K562 (cell line): ENCODE data around the gene CELF4. TPM values are rescaled to one million over a fixed set of nuclear protein-coding genes. Genes with fewer than 3 reads are reported as not detected.

Source experiments
- ATAC-seq: fragments of 200-7000 bp; cut with Tn5 transposase; 3 replicates; pipeline ENCODE4 v1.9.1; 2020; ENCODE audit warnings: moderate library complexity
- BruUV-seq: library from RNA; stranded (reverse); fragments of 400-500 nt; replicated peaks from 2 replicates; lab custom pipeline; 2021; lab: Mats Ljungman, UMichigan
- CTCF ChIA-PET: fragments of 300-600 bp; formaldehyde crosslinking; extraction: SDS; loops from one replicate; lab custom pipeline; 2021; ENCODE audit warnings: low intra/inter-chr PET ratio; lab: Yijun Ruan, JAX
- POLR2A ChIA-PET: fragments of 300-600, 350-650 bp; sonication (Branson Sonifier 250); formaldehyde crosslinking; extraction: SDS; loops from one replicate; lab custom pipeline; 2021; ENCODE audit warnings: antibody characterized with exemption, inconsistent platforms; lab: Yijun Ruan, JAX
- DNase-seq, 4 experiments: peaks; one replicate each; pipeline versions ENCODE4 v3.0.0 to v3.0.0-alpha.2; 2011 to 2018; ENCODE audit warnings: low spot score in 3 of 4, mixed read lengths in 3 of 4; ENCODE audit errors: extremely low read depth in 1 of 4
- FAIRE-seq: peaks from 2 replicates; lab custom pipeline; 2011; peaks lifted over from hg19 to GRCh38; lab: Jason Lieb, UNC
- H2AFZ ChIP-seq: 2 replicates; pipeline ENCODE4 v1.6.0; 2011; ENCODE audit warnings: low read depth, low read length, control low read depth, inconsistent platforms
- H3K27ac ChIP-seq: fragments of 200-600 bp; 3 replicates; pipeline ENCODE4 v1.8.0; 2011; ENCODE audit warnings: low read depth, mild to moderate bottlenecking, control low read depth, inconsistent platforms, low read length, moderate library complexity, mixed read lengths; ENCODE audit errors: extremely low read depth
- H3K27me3 ChIP-seq, 2 experiments: fragments of 300-600 bp in 1 of 2; 2 replicates in 1 of 2; 3 replicates in 1 of 2; pipeline versions ENCODE4 v1.6.0 to v1.8.0; 2011; ENCODE audit warnings: inconsistent platforms in 2 of 2, low read length in 2 of 2, mild to moderate bottlenecking in 1 of 2, mixed read lengths in 1 of 2, moderate library complexity in 1 of 2; ENCODE audit not compliant: control insufficient read depth in 2 of 2, insufficient read depth in 2 of 2
- H3K36me3 ChIP-seq: fragments of 300-600 bp; 3 replicates; pipeline ENCODE4 v1.8.0; 2011; ENCODE audit warnings: mild to moderate bottlenecking, low read length, inconsistent platforms; ENCODE audit not compliant: control insufficient read depth, insufficient read depth
- H3K4me1 ChIP-seq, 2 experiments: fragments of 200-600 bp in 1 of 2; replicated peaks in 1 of 2; 2 replicates in 1 of 2; 3 replicates in 1 of 2; pipeline versions ENCODE4 v1.5.1 to v1.8.0; 2011; ENCODE audit warnings: inconsistent platforms in 2 of 2, low read length in 2 of 2, mild to moderate bottlenecking in 1 of 2, mixed read lengths in 1 of 2, moderate library complexity in 1 of 2; ENCODE audit not compliant: control insufficient read depth in 2 of 2, insufficient read depth in 2 of 2
- H3K4me2 ChIP-seq: 2 replicates; pipeline ENCODE4 v1.6.1; 2011; ENCODE audit warnings: low read length, control low read depth, inconsistent platforms, mixed read lengths; ENCODE audit not compliant: insufficient read depth
- H3K4me3 ChIP-seq: fragments of 200-600 bp; sonication (generic), shearing (Covaris generic); 2 replicates; pipeline ENCODE4 v1.5.1; 2016; ENCODE audit warnings: control low read depth, inconsistent platforms
- H3K79me2 ChIP-seq: fragments of 200-600 bp; 3 replicates; pipeline ENCODE4 v1.8.0; 2011; ENCODE audit warnings: low read length, inconsistent platforms; ENCODE audit not compliant: control insufficient read depth, insufficient read depth
- H3K9ac ChIP-seq, 2 experiments: 2 replicates each; pipeline versions ENCODE4 v1.6.0 to v1.6.1; 2011; ENCODE audit warnings: low read depth in 2 of 2, low read length in 2 of 2, control low read depth in 1 of 2, inconsistent platforms in 1 of 2, mild to moderate bottlenecking in 1 of 2, mixed read lengths in 1 of 2; ENCODE audit not compliant: insufficient read depth in 1 of 2
- H3K9me1 ChIP-seq: one replicate; pipeline ENCODE4 v1.6.0; 2011; ENCODE audit warnings: inconsistent platforms, mild to moderate bottlenecking, low read length, moderate library complexity; ENCODE audit not compliant: control insufficient read depth, insufficient read depth
- H3K9me3 ChIP-seq: replicated peaks from 2 replicates; pipeline ENCODE4 v1.5.1; 2011; ENCODE audit warnings: low read depth, low read length, inconsistent platforms; ENCODE audit not compliant: control insufficient read depth, insufficient read depth
- H4K20me1 ChIP-seq: replicated peaks from 2 replicates; pipeline ENCODE4 v1.6.1; 2011; ENCODE audit warnings: low read length, inconsistent platforms, mixed read lengths; ENCODE audit not compliant: control insufficient read depth, insufficient read depth
- ELF1 ChIP-seq: fragments of 200-800 bp; sonication (Bioruptor generic); IDR thresholded peaks from 2 replicates; pipeline ENCODE4 v1.6.1; 2016; ENCODE audit warnings: missing genetic modification characterization, missing compliant biosample characterization
- KDM1A ChIP-seq, 2 experiments: fragments of 450-650 bp; IDR thresholded peaks; 2 replicates each; pipeline ENCODE4 v1.6.1; 2016; ENCODE audit warnings: mild to moderate bottlenecking in 2 of 2
- RCOR1 ChIP-seq, 2 experiments: IDR thresholded peaks; 2 replicates each; pipeline ENCODE4 v1.6.1; 2012; ENCODE audit warnings: low read depth in 2 of 2, low read length in 2 of 2, borderline replicate concordance in 1 of 2, improper control_type of control experiment in 1 of 2
- ZC3H8 ChIP-seq: fragments of 450-650 bp; IDR thresholded peaks from 2 replicates; pipeline ENCODE4 v1.6.1; 2017
- ZNF431 ChIP-seq: sonication (generic); formaldehyde crosslinking; IDR thresholded peaks from 2 replicates; pipeline ENCODE4 v1.8.0; 2022; ENCODE audit warnings: mild to moderate bottlenecking, missing genetic modification reagents
- ZNF551 ChIP-seq: fragments of 250-450 bp; sonication (Bioruptor Pico); IDR thresholded peaks from 2 replicates; pipeline ENCODE4 v1.5.0; 2021; ENCODE audit warnings: mild to moderate bottlenecking, moderate library complexity
- ZNF57 ChIP-seq: fragments of 450-650 bp; formaldehyde crosslinking; IDR thresholded peaks from 2 replicates; pipeline ENCODE4 v1.4.0; 2020; ENCODE audit warnings: mild to moderate bottlenecking, moderate library complexity
- WGBS: fragments of 100-300 bp; shearing (Covaris generic); methylation state at CpG from one replicate; pipeline ENCODE4 v1.1.6; 2016; ENCODE audit warnings: low coverage, mixed read lengths; ENCODE audit not compliant: insufficient coverage; ENCODE audit errors: missing lambda C conversion rate; 5-methylcytosine and 5-hydroxymethylcytosine counted together
- in situ Hi-C: fragments of 300-500 bp; cut with MboI; formaldehyde crosslinking; loops from 4 replicates; pipeline ENCODE4 v1.15.0; 2018; ENCODE audit warnings: inconsistent platforms, mixed read lengths
- intact Hi-C: fragments of 100-400 bp; cut with micrococcal nuclease; formaldehyde crosslinking; loops from 2 replicates; pipeline ENCODE4 v1.14.2; 2022
- polyA plus RNA-seq, 8 experiments: library from polyadenylated mRNA; depleted of rRNA in 4 of 8; stranded (reverse) in 5 of 8; unstranded in 3 of 8; fragments of >200 nt; fragmentation: Nextera tagmentation in 2 of 8; fragmentation: Illumina TruSeq in 1 of 8; extraction: Ambion mirVana in 2 of 8; extraction: Trizol in 1 of 8; gene quantifications; 2 replicates each; pipeline versions ENCODE4 v1.2.1 to v1.2.3, GENCODE V29; 2011 to 2014; ENCODE audit warnings: inconsistent platforms in 1 of 8, missing spikeins in 1 of 8
- total RNA-seq, 7 experiments: library from RNA; depleted of rRNA in 6 of 7; stranded (reverse); fragments of >200 nt in 6 of 7; fragmentation: Illumina TruSeq in 2 of 7; extraction: Trizol in 2 of 7; gene quantifications; 2 replicates each; pipeline versions ENCODE4 v1.2.1 to v1.2.3, GENCODE V29; 2011 to 2021; ENCODE audit warnings: low replicate concordance in 1 of 7
- TF ChIP-seq, protein P1 (sequence below): fragments of 250-450 bp; sonication (Bioruptor Pico); IDR thresholded peaks from 2 replicates; pipeline ENCODE4 v1.4.0; 2020
- TF ChIP-seq, protein P2 (sequence below): fragments of 250-450 bp; sonication (Bioruptor Pico); IDR thresholded peaks from 2 replicates; pipeline ENCODE4 v1.5.0; 2021
- TF ChIP-seq, protein P3 (sequence below): fragments of 250-450 bp; sonication (Bioruptor Pico); IDR thresholded peaks from 2 replicates; pipeline ENCODE4 v1.9.0; 2021; ENCODE audit warnings: mild to moderate bottlenecking, inconsistent platforms
- TF ChIP-seq, protein P4 (sequence below): IDR thresholded peaks from 2 replicates; pipeline ENCODE4 v1.6.1; 2011; ENCODE audit not compliant: insufficient read length; ENCODE audit errors: extremely low read depth
- TF ChIP-seq, protein P5 (sequence below): fragments of 450-650 bp; formaldehyde crosslinking; IDR thresholded peaks from 2 replicates; pipeline ENCODE4 v1.4.0; 2022; ENCODE audit warnings: mild to moderate bottlenecking, moderate library complexity

The CELF4 gene
- total and polyA plus RNA-seq, 9 of the 15 experiments (the other 6 are each of a cell fraction or from before 2014, with no cell fraction given), result 0.04 to 0.24 (median 0.07) TPM; not detected in 3

GRCh38 chr18:37525262-37525585, 40.4 kb downstream of the CELF4 start:
- ChIA-PET CTCF (no interaction called here), POLR2A (no interaction called here)
- H3K79me2 ChIP-seq, result no peaks in the 10 kb centered on the region
- H3K36me3 ChIP-seq, result no peaks in the 10 kb centered on the region
- no peaks in the 10 kb centered on the region for H3K9me1 ChIP-seq
- H3K9me3 ChIP-seq, result no peaks in the 10 kb centered on the region
- no peak overlapping the region for H2AFZ ChIP-seq
- no peak for DNase-seq
- H3K9ac ChIP-seq, result no peak overlapping the region
- H3K27me3 ChIP-seq, result peaks cover 8 to 26% of the 10 kb centered on the region in 2 experiments; a peak in 3 of 5 replicates
- H3K4me2 ChIP-seq, result no peak overlapping the region
- no peaks in the 10 kb centered on the region for H3K4me1 ChIP-seq
- no peak for TF ChIP-seq KDM1A (IDR thresholded peaks at IDR 0.05)
- TF ChIP-seq ZNF431 (CRISPR knock-in tag), result no peak
- TF ChIP-seq ELF1, result no peak
- TF ChIP-seq, protein P1, sequence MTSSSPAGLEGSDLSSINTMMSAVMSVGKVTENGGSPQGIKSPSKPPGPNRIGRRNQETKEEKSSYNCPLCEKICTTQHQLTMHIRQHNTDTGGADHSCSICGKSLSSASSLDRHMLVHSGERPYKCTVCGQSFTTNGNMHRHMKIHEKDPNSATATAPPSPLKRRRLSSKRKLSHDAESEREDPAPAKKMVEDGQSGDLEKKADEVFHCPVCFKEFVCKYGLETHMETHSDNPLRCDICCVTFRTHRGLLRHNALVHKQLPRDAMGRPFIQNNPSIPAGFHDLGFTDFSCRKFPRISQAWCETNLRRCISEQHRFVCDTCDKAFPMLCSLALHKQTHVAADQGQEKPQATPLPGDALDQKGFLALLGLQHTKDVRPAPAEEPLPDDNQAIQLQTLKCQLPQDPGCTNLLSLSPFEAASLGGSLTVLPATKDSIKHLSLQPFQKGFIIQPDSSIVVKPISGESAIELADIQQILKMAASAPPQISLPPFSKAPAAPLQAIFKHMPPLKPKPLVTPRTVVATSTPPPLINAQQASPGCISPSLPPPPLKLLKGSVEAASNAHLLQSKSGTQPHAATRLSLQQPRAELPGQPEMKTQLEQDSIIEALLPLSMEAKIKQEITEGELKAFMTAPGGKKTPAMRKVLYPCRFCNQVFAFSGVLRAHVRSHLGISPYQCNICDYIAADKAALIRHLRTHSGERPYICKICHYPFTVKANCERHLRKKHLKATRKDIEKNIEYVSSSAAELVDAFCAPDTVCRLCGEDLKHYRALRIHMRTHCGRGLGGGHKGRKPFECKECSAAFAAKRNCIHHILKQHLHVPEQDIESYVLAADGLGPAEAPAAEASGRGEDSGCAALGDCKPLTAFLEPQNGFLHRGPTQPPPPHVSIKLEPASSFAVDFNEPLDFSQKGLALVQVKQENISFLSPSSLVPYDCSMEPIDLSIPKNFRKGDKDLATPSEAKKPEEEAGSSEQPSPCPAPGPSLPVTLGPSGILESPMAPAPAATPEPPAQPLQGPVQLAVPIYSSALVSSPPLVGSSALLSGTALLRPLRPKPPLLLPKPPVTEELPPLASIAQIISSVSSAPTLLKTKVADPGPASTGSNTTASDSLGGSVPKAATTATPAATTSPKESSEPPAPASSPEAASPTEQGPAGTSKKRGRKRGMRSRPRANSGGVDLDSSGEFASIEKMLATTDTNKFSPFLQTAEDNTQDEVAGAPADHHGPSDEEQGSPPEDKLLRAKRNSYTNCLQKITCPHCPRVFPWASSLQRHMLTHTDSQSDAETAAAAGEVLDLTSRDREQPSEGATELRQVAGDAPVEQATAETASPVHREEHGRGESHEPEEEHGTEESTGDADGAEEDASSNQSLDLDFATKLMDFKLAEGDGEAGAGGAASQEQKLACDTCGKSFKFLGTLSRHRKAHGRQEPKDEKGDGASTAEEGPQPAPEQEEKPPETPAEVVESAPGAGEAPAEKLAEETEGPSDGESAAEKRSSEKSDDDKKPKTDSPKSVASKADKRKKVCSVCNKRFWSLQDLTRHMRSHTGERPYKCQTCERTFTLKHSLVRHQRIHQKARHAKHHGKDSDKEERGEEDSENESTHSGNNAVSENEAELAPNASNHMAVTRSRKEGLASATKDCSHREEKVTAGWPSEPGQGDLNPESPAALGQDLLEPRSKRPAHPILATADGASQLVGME (CRISPR knock-in tag), result no peak
- TF ChIP-seq, protein P2, sequence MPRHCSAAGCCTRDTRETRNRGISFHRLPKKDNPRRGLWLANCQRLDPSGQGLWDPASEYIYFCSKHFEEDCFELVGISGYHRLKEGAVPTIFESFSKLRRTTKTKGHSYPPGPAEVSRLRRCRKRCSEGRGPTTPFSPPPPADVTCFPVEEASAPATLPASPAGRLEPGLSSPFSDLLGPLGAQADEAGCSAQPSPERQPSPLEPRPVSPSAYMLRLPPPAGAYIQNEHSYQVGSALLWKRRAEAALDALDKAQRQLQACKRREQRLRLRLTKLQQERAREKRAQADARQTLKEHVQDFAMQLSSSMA (CRISPR knock-in tag), result no peak
- TF ChIP-seq, protein P3, sequence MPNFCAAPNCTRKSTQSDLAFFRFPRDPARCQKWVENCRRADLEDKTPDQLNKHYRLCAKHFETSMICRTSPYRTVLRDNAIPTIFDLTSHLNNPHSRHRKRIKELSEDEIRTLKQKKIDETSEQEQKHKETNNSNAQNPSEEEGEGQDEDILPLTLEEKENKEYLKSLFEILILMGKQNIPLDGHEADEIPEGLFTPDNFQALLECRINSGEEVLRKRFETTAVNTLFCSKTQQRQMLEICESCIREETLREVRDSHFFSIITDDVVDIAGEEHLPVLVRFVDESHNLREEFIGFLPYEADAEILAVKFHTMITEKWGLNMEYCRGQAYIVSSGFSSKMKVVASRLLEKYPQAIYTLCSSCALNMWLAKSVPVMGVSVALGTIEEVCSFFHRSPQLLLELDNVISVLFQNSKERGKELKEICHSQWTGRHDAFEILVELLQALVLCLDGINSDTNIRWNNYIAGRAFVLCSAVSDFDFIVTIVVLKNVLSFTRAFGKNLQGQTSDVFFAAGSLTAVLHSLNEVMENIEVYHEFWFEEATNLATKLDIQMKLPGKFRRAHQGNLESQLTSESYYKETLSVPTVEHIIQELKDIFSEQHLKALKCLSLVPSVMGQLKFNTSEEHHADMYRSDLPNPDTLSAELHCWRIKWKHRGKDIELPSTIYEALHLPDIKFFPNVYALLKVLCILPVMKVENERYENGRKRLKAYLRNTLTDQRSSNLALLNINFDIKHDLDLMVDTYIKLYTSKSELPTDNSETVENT (CRISPR knock-in tag), result no peak
- no peak for TF ChIP-seq ZC3H8
- no peak for TF ChIP-seq ZNF57
- TF ChIP-seq, protein P4, sequence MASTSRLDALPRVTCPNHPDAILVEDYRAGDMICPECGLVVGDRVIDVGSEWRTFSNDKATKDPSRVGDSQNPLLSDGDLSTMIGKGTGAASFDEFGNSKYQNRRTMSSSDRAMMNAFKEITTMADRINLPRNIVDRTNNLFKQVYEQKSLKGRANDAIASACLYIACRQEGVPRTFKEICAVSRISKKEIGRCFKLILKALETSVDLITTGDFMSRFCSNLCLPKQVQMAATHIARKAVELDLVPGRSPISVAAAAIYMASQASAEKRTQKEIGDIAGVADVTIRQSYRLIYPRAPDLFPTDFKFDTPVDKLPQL, result no peak
- TF ChIP-seq, protein P5, sequence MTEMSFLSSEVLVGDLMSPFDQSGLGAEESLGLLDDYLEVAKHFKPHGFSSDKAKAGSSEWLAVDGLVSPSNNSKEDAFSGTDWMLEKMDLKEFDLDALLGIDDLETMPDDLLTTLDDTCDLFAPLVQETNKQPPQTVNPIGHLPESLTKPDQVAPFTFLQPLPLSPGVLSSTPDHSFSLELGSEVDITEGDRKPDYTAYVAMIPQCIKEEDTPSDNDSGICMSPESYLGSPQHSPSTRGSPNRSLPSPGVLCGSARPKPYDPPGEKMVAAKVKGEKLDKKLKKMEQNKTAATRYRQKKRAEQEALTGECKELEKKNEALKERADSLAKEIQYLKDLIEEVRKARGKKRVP, result no peak
- TF ChIP-seq RCOR1 (IDR thresholded peaks at IDR 0.05; ENCODE audit: borderline replicate concordance in 1 of 2, low read depth in 2 of 2, low read length in 2 of 2), result no peak
- TF ChIP-seq ZNF551 (CRISPR knock-in tag), result no peak
- no peak overlapping the region for H3K4me3 ChIP-seq
- whole genome bisulfite sequencing, result under 1% methylated on average over 8 of the region's 8 CpGs
- in situ Hi-C loops, result no loop called here
- ATAC-seq, result no peak
- H3K27ac ChIP-seq, result no peak overlapping the region
- no peak for FAIRE-seq
- BruUV-seq, result no TSS peak
- 0 out of 2 replicates have a peak, but pooled peaks cover 7% of the 10 kb centered on the region for H4K20me1 ChIP-seq
- intact Hi-C loops, result no loop called here
